Panc1 (cell line): Measurements from ENCODE around the gene FIZ1. TPM values are rescaled to one million over a fixed set of nuclear protein-coding genes. Genes with fewer than 3 reads are reported as not detected.

Experiments
- ATAC-seq: fragments of 200-7000 bp; cut with Tn5 transposase; 2 replicates; pipeline ENCODE4 v1.9.1; 2020; ENCODE audit warnings: mild to moderate bottlenecking, moderate library complexity
- BruUV-seq: library from RNA; stranded (reverse); fragments of 400-500 nt; replicated peaks from 2 replicates; lab custom pipeline; 2021; lab: Mats Ljungman, UMichigan
- CTCF ChIA-PET: fragments of 300-600 bp; sonication (Branson Sonifier 250); formaldehyde crosslinking; loops from one replicate; lab custom pipeline; 2022; ENCODE audit warnings: antibody characterized with exemption; lab: Charles Lee
- POLR2A ChIA-PET: fragments of 300-600 bp; sonication (Branson Sonifier 250); formaldehyde crosslinking; loops from one replicate; lab custom pipeline; 2022; ENCODE audit warnings: antibody characterized with exemption; lab: Charles Lee
- DNase-seq: peaks from one replicate; pipeline ENCODE4 v3.0.0-alpha.2; 2010; ENCODE audit warnings: low read depth, low spot score
- H3K27ac ChIP-seq: 2 replicates; pipeline ENCODE4 v1.5.1; 2011; ENCODE audit warnings: mild to moderate bottlenecking, low read length, inconsistent platforms
- H3K27me3 ChIP-seq: fragments of 200-500 bp; sonication (Bioruptor generic); 2 replicates; pipeline ENCODE4 v1.6.0; 2014; ENCODE audit warnings: low read length, inconsistent platforms; ENCODE audit not compliant: control insufficient read depth, insufficient read depth
- H3K36me3 ChIP-seq: fragments of 200-500 bp; sonication (Bioruptor generic); 2 replicates; pipeline ENCODE4 v1.5.1; 2014; ENCODE audit warnings: inconsistent platforms, mild to moderate bottlenecking, low read length, moderate library complexity; ENCODE audit not compliant: control insufficient read depth, insufficient read depth
- H3K4me1 ChIP-seq: 2 replicates; pipeline ENCODE4 v1.5.1; 2011; ENCODE audit warnings: inconsistent platforms, mild to moderate bottlenecking, low read length, moderate library complexity; ENCODE audit not compliant: control insufficient read depth, insufficient read depth
- H3K4me3 ChIP-seq, 2 experiments: 2 replicates each; pipeline ENCODE4 v1.5.1; 2011 to 2012; ENCODE audit warnings: low read depth in 2 of 2, low read length in 2 of 2, mild to moderate bottlenecking in 2 of 2, inconsistent platforms in 1 of 2, moderate library complexity in 1 of 2
- H3K9me3 ChIP-seq: fragments of 200-500 bp; sonication (Bioruptor generic); 2 replicates; pipeline ENCODE4 v1.5.1; 2014; ENCODE audit warnings: low read depth, mild to moderate bottlenecking, inconsistent platforms, low read length, moderate library complexity; ENCODE audit not compliant: control insufficient read depth, insufficient read depth
- POLR2AphosphoS5 ChIP-seq: IDR thresholded peaks from 2 replicates; pipeline ENCODE4 v1.6.1; 2012; ENCODE audit warnings: mild to moderate bottlenecking, low read depth, low read length, moderate library complexity
- SIN3A ChIP-seq: IDR thresholded peaks from 2 replicates; pipeline ENCODE4 v1.6.1; 2012; ENCODE audit warnings: low read depth, mild to moderate bottlenecking, low read length, moderate library complexity, borderline replicate concordance; ENCODE audit not compliant: insufficient read depth
- TCF7L2 ChIP-seq: IDR thresholded peaks from 2 replicates; pipeline ENCODE4 v1.6.1; 2011; ENCODE audit warnings: mild to moderate bottlenecking, low read depth, low read length, inconsistent platforms
- in situ Hi-C: cut with HindIII; loops from 2 replicates; pipeline ENCODE4 v1.10.0; 2016; ENCODE audit warnings: low sequenced_read_pairs, low pct_unique_long_range_greater_than_20kb
- intact Hi-C: fragments of 100-400 bp; cut with micrococcal nuclease; formaldehyde crosslinking; loops from one replicate; pipeline ENCODE4 v1.10.0; 2022; ENCODE audit not compliant: unreplicated experiment
- total RNA-seq: library from RNA; stranded (reverse); gene quantifications from one replicate; pipeline ENCODE4 v1.2.1, GENCODE V29; 2021; ENCODE audit not compliant: unreplicated experiment
- TF ChIP-seq, protein P1 (sequence below): fragments of 450-650 bp; IDR thresholded peaks from 2 replicates; pipeline ENCODE4 v1.5.1; 2017; ENCODE audit warnings: mild to moderate bottlenecking
- TF ChIP-seq, protein P2 (sequence below), 2 experiments: IDR thresholded peaks; 2 replicates each; pipeline ENCODE4 v1.6.1; 2011 to 2012; ENCODE audit warnings: low read depth in 2 of 2, control low read depth in 1 of 2, low read length in 1 of 2, mild to moderate bottlenecking in 1 of 2, moderate library complexity in 1 of 2; ENCODE audit not compliant: insufficient read depth in 1 of 2

Gene FIZ1
- total RNA-seq, 1 experiment from 2014 or later, result 28.5 TPM

DNA sequence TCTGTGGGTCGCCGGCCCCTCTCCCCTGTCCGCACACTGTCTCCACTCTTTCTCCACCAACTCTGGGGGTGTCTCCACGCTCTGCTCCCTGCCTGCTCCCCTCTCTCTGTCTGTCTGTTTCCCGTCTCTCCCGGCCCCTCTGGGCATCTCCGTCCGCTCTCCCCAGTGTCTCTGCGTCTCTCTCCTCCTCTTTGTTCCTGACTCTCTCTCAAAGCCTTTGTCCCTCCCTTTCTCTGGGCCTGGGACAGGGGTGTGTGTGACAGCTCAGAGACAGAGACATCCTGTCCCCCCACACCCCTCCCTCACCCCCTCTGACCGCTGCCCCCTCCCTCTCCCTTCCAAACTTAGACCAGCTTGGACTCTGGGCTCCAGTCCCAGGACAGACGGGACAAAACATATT is 53.3 kb downstream of the FIZ1 start:
- Histone ChIP-seq H3K4me3 (no peak overlapping the region), H3K36me3 (no peaks in the 10 kb centered on the region), H3K27me3 (no peaks in the 10 kb centered on the region), H3K27ac (peak overlapping the region; percentile 94), H3K4me1 (peaks cover 56% of the 10 kb centered on the region), H3K9me3 (no peaks in the 10 kb centered on the region)
- ChIA-PET POLR2A (interaction anchor here (0.7 kb wide), 1 partner anchor 91 kb away, joined by 4 read pairs; no protein-coding TSS in a partner anchor), CTCF (no interaction called here)
- BruUV-seq, result no TSS peak
- ATAC-seq (0 out of 2 replicates have a peak, but pooled peaks have one; percentile 0), DNase-seq (no peak)
- TF ChIP-seq SIN3A (no peak), POLR2AphosphoS5 (no peak), TCF7L2 (no peak)
- TF ChIP-seq, protein P1, sequence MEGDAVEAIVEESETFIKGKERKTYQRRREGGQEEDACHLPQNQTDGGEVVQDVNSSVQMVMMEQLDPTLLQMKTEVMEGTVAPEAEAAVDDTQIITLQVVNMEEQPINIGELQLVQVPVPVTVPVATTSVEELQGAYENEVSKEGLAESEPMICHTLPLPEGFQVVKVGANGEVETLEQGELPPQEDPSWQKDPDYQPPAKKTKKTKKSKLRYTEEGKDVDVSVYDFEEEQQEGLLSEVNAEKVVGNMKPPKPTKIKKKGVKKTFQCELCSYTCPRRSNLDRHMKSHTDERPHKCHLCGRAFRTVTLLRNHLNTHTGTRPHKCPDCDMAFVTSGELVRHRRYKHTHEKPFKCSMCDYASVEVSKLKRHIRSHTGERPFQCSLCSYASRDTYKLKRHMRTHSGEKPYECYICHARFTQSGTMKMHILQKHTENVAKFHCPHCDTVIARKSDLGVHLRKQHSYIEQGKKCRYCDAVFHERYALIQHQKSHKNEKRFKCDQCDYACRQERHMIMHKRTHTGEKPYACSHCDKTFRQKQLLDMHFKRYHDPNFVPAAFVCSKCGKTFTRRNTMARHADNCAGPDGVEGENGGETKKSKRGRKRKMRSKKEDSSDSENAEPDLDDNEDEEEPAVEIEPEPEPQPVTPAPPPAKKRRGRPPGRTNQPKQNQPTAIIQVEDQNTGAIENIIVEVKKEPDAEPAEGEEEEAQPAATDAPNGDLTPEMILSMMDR, result no peak
- TF ChIP-seq, protein P2, sequence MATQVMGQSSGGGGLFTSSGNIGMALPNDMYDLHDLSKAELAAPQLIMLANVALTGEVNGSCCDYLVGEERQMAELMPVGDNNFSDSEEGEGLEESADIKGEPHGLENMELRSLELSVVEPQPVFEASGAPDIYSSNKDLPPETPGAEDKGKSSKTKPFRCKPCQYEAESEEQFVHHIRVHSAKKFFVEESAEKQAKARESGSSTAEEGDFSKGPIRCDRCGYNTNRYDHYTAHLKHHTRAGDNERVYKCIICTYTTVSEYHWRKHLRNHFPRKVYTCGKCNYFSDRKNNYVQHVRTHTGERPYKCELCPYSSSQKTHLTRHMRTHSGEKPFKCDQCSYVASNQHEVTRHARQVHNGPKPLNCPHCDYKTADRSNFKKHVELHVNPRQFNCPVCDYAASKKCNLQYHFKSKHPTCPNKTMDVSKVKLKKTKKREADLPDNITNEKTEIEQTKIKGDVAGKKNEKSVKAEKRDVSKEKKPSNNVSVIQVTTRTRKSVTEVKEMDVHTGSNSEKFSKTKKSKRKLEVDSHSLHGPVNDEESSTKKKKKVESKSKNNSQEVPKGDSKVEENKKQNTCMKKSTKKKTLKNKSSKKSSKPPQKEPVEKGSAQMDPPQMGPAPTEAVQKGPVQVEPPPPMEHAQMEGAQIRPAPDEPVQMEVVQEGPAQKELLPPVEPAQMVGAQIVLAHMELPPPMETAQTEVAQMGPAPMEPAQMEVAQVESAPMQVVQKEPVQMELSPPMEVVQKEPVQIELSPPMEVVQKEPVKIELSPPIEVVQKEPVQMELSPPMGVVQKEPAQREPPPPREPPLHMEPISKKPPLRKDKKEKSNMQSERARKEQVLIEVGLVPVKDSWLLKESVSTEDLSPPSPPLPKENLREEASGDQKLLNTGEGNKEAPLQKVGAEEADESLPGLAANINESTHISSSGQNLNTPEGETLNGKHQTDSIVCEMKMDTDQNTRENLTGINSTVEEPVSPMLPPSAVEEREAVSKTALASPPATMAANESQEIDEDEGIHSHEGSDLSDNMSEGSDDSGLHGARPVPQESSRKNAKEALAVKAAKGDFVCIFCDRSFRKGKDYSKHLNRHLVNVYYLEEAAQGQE (IDR thresholded peaks at IDR 0.05; ENCODE audit: insufficient read depth in 1 of 2, low read depth in 2 of 2, low read length in 1 of 2), result no peak
- in situ Hi-C loops, result no loop called here
- intact Hi-C loops, result loop anchor here (5.0 kb wide), 1 partner anchor 36 kb away; the partner anchor contains the start of gene ZNF579

DNA sequence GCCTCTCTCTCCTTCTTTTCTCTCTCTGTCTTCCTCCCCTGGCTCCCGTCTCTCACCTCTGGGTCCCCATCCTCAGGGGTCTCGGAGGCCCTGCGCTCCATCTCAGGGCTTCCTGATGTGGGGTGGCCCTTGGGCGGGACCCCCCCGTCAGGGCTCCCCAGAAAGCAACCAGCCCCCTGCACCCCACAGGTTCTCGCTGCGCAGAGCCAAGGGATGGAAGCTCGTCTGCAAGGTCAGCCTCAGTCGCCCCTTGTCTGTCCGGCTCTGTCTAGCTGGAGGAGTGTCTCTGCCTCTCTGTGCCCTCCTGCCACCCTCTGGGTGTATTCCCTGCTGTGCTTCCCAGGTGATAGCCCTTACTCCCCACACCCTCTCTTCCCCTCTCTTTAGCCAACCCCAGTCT is 53.9 kb downstream of the FIZ1 start, which contains the start of gene SBK3:
SBK3 (minus strand) TSS at position 101 of the 400 bp plus-strand sequence; CDS start at position 101, 0 bp downstream.
- H3K4me3 ChIP-seq, result no peak within 1 kb of the TSS
- peak within 1 kb of the TSS; percentile 94 for H3K27ac ChIP-seq
- no peaks in the 10 kb centered on the region for H3K9me3 ChIP-seq
- TF ChIP-seq POLR2AphosphoS5 (no peak), SIN3A (no peak), TCF7L2 (no peak)
- TF ChIP-seq, protein P2 (IDR thresholded peaks at IDR 0.05; ENCODE audit: insufficient read depth in 1 of 2, low read depth in 2 of 2, low read length in 1 of 2), result no peak
- TF ChIP-seq, protein P1, result no peak
- H3K4me1 ChIP-seq, result peaks cover 51% of the 10 kb centered on the region
- H3K36me3 ChIP-seq, result no peaks in the 10 kb centered on the region
- POLR2A ChIA-PET, result interaction anchor here (0.5 kb wide), 1 partner anchor 286 kb away, joined by 4 read pairs; no protein-coding TSS in a partner anchor
- H3K27me3 ChIP-seq, result no peaks in the 10 kb centered on the region
- CTCF ChIA-PET, result no interaction called here
- intact Hi-C loops, result loop anchor here (5.0 kb wide), 1 partner anchor 37 kb away; the partner anchor contains the start of gene ZNF579
- ATAC-seq (no peak), DNase-seq (no peak)
- in situ Hi-C loops, result no loop called here
- no TSS peak for BruUV-seq
